Hematopoietic multipotent progenitor cell treated with erythropoietin and hydrocortisone succinate and interleukin-3 and kit ligand, for 4 days (in vitro differentiated cells): ENCODE results near the gene CLIC1.
A peak's percentile ranks its signal among the peaks of the same experiment; 100 is the strongest.

Experiments
- DNase-seq: peaks from one replicate; pipeline ENCODE4 v3.0.0-alpha.2; 2015

CLIC1 gene

DNA sequence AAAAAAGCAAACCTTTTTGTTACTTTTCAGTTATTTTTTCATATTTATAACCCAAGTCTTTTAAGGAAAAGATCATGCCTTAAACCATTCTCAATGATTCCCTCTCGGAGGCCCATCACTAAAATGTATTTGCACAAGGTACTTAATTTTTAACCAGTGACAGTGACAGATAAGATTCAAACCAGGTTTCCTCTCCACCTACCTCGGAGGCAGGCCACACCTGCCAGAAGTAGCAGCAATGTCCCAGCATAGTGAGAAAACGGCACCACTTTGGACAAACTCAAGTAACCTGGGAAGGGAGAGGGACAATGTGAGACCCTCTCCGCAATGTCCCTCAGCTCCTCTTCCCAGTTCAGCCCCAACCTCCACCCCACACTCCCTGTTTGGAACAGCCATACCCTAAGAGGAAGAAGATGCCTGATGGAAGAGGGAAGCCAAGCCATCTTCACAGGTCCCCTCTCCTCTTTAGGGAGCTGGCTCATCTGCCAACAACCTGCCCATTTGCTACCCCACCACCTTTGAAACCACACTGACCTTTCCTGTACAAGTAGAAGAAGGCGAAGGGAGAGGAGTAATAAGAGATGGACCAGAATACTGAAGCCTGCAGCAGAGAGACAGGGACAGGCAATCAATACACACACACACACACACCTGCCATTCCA, 35.5 kb downstream of the CLIC1 start:
- no peak for DNase-seq

GRCh38 chr6:31697555-31697954, 38.8 kb downstream of the CLIC1 start:
- no peak for DNase-seq

- DNase-seq, result no peak
Observed at GRCh38 chr6:31693535-31693934, 42.8 kb downstream of the CLIC1 start.

DNA sequence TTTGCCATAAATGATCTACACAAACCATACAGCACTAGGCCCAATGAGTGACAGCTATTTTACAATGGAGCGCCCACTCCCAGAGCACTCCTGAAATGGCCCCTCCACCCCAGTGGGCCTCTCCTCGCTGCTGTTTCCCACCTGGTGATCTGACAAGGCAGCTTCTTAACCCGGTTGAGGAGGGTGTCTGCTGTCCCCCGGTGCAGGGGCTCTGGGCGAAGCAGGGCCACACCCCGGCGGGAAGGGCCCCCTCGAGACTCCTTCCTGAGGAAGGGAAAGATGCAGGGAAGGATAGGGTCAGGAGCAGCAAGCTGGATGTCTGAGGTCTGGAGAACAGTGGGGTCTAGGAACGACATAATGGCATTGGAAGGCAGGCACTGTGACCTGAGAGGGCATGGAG, 43.4 kb downstream of the CLIC1 start:
- no peak for DNase-seq

DNA sequence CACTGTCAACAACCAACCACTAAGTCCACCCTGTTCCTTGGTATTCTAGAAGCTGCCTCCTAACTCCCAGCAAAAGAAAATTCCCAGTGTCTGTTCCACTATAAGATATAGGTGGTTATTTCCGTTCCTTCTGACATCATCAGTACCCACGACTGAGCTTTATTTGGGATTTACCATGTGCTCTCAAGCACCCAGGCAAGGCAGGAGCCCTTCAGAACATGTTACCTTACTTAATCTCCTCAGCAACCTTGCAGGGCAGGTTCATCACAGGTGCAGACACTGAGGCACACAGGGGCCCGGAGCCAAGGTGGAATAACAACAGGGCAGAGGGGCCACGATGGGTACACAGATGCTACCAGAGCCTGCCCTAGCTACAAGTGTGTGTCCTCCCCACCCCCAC, 44.0 kb downstream of the CLIC1 start:
- DNase-seq, result no peak

GRCh38 chr6:31691564-31692108, 44.7 kb downstream of the CLIC1 start:
- no peak for DNase-seq

DNA sequence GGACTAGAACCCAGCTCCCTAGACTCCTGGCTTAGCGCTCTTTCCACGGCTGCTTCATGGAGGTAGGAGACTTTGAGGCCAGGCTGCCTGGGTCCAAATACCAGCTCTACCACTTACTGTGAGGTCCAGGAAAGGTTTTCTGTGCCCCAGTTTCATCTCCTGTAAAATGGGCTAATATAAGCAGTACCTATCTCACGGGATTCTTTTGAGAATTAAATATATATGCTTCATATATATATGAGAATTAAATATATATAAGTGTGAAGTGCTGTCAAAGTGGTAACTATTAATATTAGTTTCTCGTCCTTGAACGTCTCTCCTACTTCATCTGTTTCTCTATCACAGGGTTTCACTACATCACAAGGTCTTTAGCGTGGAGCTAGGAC, 45.3 kb downstream of the CLIC1 start:
- no peak for DNase-seq

DNA sequence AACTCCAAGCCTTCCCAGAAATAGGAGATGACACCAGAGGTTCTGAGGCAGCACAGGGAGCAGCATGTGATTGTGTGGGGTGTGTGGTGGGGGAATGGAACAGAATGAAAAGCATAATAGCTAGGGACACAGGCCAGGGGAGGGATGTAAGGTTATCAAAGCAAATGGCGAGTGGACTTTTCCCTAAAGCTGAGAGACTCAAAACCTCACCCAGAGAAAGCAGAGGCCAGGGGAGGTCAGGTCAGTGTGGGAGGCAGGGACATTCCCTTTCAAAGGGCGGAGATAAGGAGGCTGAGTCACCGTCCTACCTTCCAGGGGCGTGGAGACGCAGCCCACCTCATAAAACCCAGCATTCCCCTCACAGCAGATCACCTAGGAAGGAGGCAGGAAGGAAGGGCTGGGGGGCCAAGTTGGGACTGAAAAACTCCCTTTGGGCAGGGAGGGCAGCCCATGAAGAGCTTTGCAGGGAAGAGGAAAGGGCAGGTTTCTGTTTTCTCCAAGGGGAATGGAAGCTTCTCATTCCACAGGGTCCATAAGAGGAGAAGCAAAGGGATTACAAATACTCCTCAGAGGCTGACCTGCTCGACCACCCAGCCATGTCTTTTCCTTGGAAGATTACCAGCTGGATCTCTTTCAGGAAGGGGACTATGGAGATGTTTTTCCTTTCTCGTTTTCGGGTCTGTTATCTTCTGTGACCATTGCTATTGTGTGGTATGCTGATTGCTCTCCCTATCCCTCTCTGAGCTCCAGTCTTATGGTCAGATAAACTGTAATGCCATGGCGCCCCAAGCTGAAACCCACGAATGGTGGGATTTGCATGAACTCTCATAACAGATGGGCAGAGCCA, 45.9 kb downstream of the CLIC1 start:
- peak; percentile 71 for DNase-seq

DNA sequence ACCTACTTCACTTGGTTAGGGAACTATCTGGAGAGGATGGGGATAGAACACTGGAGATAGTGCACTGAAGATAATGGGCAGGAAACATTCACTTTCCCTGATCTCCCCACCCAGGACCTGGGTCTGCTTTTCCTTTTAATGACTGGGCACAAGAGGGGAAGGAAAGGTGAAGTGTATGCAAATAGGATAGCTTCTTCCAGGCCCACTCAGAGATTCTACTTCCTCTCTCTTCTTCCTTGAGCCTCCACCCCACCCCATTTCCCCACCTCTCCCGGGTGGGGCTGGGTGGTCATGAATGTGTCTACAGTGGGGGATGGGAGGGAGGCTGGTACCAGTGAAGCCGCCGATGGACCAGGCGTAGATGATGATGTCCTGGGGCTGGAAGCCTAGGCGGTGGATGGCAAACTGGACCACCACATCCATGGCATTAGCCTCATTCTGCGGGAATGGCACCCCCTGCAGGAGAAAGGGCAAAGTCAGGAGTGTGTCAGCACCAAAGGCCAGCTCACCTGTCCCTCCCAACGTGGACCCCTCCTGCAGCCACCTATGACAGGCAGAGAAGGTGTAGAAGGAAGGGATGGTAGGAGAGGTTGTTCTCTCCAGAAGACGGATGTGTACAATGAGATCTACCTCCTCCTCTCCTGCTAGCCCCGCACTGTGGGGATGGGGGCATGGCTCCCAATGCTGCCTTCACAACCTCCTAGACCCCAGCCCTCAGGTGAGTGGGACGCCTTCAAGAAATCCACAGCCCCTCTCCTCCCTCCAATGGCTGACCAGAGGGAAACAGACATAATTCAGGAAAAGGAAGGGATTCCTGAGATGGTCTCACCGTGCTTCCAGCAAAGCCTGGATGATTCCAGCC, 46.9 kb downstream of the CLIC1 start:
- DNase-seq, result peak; percentile 33

- no peak for DNase-seq
Observed at GRCh38 chr6:31687860-31688693, 48.3 kb downstream of the CLIC1 start.

- no peak for DNase-seq
Observed at GRCh38 chr6:31687321-31687720, 49.0 kb downstream of the CLIC1 start.

- DNase-seq, result peak; percentile 76
Observed at GRCh38 chr6:31686483-31686882, 49.8 kb downstream of the CLIC1 start.

- no peak for DNase-seq
Observed at GRCh38 chr6:31683591-31683990, 52.7 kb downstream of the CLIC1 start.

GRCh38 chr6:31681135-31681671, 55.1 kb downstream of the CLIC1 start:
- peak; percentile 80 for DNase-seq
